WERI-Rb-1 (cell line): ENCODE measurements around the gene CIAPIN1.

Experiments
- DNase-seq: peaks from one replicate; pipeline ENCODE4 v3.0.0-alpha.2; 2020
- H3K27ac ChIP-seq: fragments of 250-450 bp; sonication (Bioruptor Pico); 2 replicates; pipeline ENCODE4 v1.5.1; 2020; ENCODE audit warnings: mild to moderate bottlenecking, moderate library complexity
- H3K27me3 ChIP-seq: fragments of 250-450 bp; sonication (Bioruptor Pico); 2 replicates; pipeline ENCODE4 v1.5.1; 2021; ENCODE audit warnings: mild to moderate bottlenecking, low read depth, moderate library complexity; ENCODE audit not compliant: insufficient read depth, severe bottlenecking
- H3K36me3 ChIP-seq: fragments of 250-450 bp; sonication (Bioruptor Pico); 2 replicates; pipeline ENCODE4 v1.5.1; 2020; ENCODE audit warnings: mild to moderate bottlenecking, moderate library complexity
- H3K4me3 ChIP-seq: 2 replicates; pipeline ENCODE4 v1.5.1; 2011; ENCODE audit warnings: low read depth, mild to moderate bottlenecking, control low read depth, low read length
- H3K9me3 ChIP-seq: fragments of 250-450 bp; sonication (Bioruptor Pico); 2 replicates; pipeline ENCODE4 v1.5.1; 2021; ENCODE audit warnings: mild to moderate bottlenecking, moderate library complexity; ENCODE audit not compliant: severe bottlenecking
- CTCF ChIP-seq: IDR thresholded peaks from 2 replicates; pipeline ENCODE4 v1.5.1; 2011; ENCODE audit warnings: low read depth, mild to moderate bottlenecking, control low read depth, inconsistent platforms, low read length

CIAPIN1 gene

DNA sequence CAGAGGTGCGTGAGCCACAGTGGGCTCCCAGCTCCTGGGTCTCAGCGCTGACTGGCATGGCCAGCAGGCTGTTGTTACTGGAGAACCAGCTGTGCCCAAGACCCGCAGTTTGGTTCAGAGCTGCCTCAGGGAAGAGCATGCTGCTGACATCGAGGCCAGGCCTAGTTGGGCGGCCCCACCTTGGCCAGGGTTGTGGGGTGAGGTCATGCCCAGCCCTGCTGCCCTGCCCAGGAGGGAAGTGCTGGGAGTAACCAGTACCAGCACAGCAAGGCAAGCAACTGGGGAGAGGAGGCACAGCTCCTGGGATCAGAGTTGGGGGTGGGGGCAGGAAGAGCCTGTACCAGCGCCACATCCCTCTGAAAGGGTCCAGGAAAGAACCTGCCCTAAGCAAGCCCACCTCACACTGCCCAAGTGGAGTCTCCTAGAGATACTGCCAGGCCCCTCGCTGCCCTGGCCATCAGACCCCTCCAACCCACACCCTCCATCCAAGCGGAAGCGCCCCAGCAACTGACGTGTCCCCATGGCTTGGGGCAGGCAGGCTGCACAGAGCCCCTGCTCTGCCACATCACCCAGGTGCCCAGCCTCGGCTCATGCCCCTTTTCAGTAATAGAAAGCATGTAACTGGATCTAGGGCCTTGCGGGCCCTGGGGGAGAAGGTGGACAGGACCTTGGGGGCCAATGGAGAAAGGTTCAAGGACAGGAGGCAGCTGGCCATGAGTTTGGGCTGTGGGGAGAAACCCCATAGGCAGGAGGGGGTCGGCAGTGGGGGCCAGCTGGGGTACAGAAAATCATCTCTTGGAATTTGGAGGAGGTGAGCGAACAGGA lies 38.1 kb upstream of the CIAPIN1 start:
- Histone ChIP-seq H3K27me3 (no peaks in the 10 kb centered on the region), H3K9me3 (peaks cover 5% of the 10 kb centered on the region), H3K4me3 (peak overlapping the region; percentile 63), H3K27ac (no peak overlapping the region), H3K36me3 (no peaks in the 10 kb centered on the region)
- TF ChIP-seq CTCF, result no peak
- no peak for DNase-seq

DNA sequence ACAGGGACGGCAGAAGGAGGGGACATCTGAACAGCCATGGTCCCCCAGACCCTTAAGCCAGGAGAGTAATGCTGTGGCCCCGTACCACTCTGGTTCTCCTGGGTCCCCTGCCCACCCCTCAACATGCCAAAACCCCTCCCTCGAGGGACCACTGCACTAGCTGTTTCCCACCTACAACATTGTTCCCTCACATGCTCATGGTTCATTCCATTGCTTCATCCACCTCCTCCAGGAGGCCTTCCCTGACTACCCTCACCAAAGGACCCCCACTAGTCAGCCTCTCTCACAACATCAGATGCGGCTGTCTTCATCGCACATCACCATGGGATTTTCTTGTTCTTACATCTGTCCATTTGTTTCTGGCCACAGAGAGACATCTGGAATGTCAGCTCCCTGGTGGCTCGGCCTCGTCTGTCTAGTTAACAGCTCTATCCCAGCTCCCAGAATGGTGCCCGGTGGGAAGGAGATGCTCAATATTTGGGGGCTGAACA lies 37.4 kb upstream of the CIAPIN1 start:
- Histone ChIP-seq H3K9me3 (peaks cover 4% of the 10 kb centered on the region), H3K27ac (no peak overlapping the region), H3K27me3 (no peaks in the 10 kb centered on the region), H3K36me3 (no peaks in the 10 kb centered on the region), H3K4me3 (no peak overlapping the region)
- no peak for DNase-seq
- no peak for TF ChIP-seq CTCF

- no peak for DNase-seq
- TF ChIP-seq CTCF, result no peak
- no peak overlapping the region for H3K4me3 ChIP-seq
- H3K36me3 ChIP-seq, result no peaks in the 10 kb centered on the region
- H3K27me3 ChIP-seq, result no peaks in the 10 kb centered on the region
- no peaks in the 10 kb centered on the region for H3K9me3 ChIP-seq
- H3K27ac ChIP-seq, result no peak overlapping the region
These were observed 36.7 kb upstream of the CIAPIN1 start for GRCh38 chr16:57483725-57484514.

DNA sequence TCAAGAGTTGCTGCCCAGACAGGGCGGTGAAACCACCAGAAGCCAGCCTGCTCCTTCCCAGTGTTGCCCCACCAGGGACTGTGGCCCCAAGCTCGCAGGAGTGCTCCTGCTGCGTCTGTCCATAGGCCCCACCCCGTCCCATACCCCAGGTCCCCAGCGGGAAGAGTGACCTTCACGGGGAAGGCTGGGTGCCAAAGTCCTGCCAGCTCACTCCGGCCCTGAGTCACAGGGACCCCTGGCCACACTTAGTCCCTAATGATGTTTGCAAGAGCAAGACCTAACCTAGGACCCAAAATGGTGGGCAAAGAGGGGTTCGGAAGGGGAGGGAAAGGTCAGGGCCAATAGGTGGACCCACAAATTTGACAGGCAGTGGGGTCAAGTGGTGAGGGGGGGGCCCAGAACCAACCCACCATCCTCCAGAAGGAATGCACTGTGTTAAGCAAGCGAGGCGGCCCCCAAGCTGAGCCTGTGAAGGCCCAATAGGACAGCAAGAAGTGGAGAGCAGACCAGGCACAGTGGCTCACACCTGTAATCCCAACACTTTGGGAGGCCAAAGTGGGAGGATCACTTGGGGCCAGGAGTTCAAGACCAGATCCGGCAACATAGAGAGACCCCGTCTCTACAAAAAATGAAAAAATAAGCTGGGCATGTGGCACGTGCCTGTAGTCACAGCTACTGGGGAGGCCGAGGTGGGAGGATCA lies 35.8 kb upstream of the CIAPIN1 start:
- H3K27ac ChIP-seq, result no peak overlapping the region
- no peak overlapping the region for H3K4me3 ChIP-seq
- no peak for TF ChIP-seq CTCF
- H3K27me3 ChIP-seq, result no peaks in the 10 kb centered on the region
- no peak for DNase-seq
- H3K9me3 ChIP-seq, result no peaks in the 10 kb centered on the region
- H3K36me3 ChIP-seq, result no peaks in the 10 kb centered on the region

DNA sequence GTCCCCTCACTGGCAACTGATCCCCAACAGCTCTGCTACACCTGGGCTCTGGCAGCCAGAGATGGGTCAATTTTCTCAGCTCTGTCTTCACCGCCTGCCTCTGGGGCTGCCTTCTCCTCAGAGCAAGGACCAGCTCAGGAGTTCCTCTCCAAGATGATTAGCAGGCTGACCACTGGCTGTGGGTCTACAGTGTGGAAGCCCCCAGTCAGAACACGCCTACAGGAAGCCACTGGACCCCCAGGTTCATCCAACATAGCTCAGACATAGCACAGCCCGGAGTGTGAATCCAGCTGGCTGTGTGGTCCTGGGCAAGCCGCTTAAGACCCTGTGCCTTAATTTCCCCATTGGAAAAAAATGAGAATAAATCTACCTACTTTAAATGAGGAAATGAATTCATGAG lies 34.2 kb upstream of the CIAPIN1 start:
- Histone ChIP-seq H3K9me3 (no peaks in the 10 kb centered on the region), H3K27ac (no peak overlapping the region), H3K36me3 (no peaks in the 10 kb centered on the region), H3K27me3 (no peaks in the 10 kb centered on the region), H3K4me3 (no peak overlapping the region)
- TF ChIP-seq CTCF, result no peak
- no peak for DNase-seq
